ENCODE data around the gene PUS3.
A peak's percentile ranks its signal among the peaks of the same experiment; 100 is the strongest.

The PUS3 gene

GRCh38 chr11:125902927-125903710, at the start of gene PUS3:
TSS of gene PUS3 (minus strand) at chr11:125903206. CDS start at chr11:125896284, 6,922 bp downstream.
- DNase-seq = peak; percentile 86 to 94

- DNase-seq = no peak
Measured at GRCh38 chr11:125952559-125952958, 49.6 kb upstream of the PUS3 start.

- no peak for DNase-seq
Measured at GRCh38 chr11:125951731-125952130, 48.7 kb upstream of the PUS3 start.

GRCh38 chr11:125950696-125951651, 48.0 kb upstream of the PUS3 start:
- no peak for DNase-seq

GRCh38 chr11:125950178-125950490, 47.1 kb upstream of the PUS3 start:
- no peak for DNase-seq

- DNase-seq = no peak
Measured at GRCh38 chr11:125949271-125950177, 46.5 kb upstream of the PUS3 start.

GRCh38 chr11:125948278-125949051, 45.5 kb upstream of the PUS3 start:
- DNase-seq = no peak

- DNase-seq = no peak
Measured at GRCh38 chr11:125947419-125948277, 44.6 kb upstream of the PUS3 start.

GRCh38 chr11:125946712-125947418, 43.9 kb upstream of the PUS3 start:
- no peak for DNase-seq

GRCh38 chr11:125945797-125946520, 43.0 kb upstream of the PUS3 start, which contains the start of gene VSIG10L2:
TSS of gene VSIG10L2 (plus strand) at chr11:125946044. CDS start at chr11:125946056, 12 bp downstream.
- DNase-seq = no peak

- peak in 1 of 2 experiments; percentile 17 for DNase-seq
Measured at GRCh38 chr11:125945011-125945796, 42.2 kb upstream of the PUS3 start.

- no peak for DNase-seq
Measured at GRCh38 chr11:125944350-125945010, 41.5 kb upstream of the PUS3 start.

- no peak for DNase-seq
Measured at GRCh38 chr11:125943661-125944349, 40.8 kb upstream of the PUS3 start.

- DNase-seq = no peak
Measured at GRCh38 chr11:125942771-125943428, 39.9 kb upstream of the PUS3 start.

GRCh38 chr11:125941619-125942611, 38.9 kb upstream of the PUS3 start:
- DNase-seq = peak; percentile 91 to 93

GRCh38 chr11:125941267-125941618, 38.2 kb upstream of the PUS3 start:
- DNase-seq = peak in 1 of 2 experiments; percentile 57
